HG02678 (cell line): ENCODE measurements around the gene KCNT2.
"Not testable (repeated sequence)": the region's sequence is repeated elsewhere in the genome, so short reads cannot be mapped to it uniquely, and the experiment has no call there.

Source experiments
- ATAC-seq: cut with Tn5 transposase; IDR thresholded peaks from one replicate; pipeline ENCODE4 v1.9.1; 2021; ENCODE audit warnings: mild to moderate bottlenecking, moderate library complexity; ENCODE audit not compliant: unreplicated experiment

KCNT2 gene

GRCh38 chr1:196517193-196517592 lies 91.0 kb downstream of the KCNT2 start:
- no peak for ATAC-seq

DNA sequence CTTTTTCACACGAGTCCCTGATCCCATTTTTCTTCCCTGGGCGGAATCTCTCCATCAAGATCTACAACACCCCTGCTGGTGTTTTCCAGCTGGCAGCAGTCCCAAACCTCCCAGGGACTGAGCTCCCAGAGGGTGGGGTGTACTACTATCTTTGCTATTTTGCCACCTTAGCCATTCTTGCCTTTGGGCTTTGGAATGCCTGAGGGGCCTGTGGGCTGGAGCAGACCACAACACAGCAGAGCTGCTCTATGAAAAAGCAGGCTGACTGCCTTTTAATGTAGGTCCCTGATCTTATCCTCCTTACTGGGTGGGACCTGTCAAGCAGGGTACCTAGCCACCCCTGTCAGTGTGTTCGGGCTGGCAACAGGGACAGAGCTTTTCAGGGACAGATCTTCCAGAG lies 91.9 kb downstream of the KCNT2 start:
- no peak for ATAC-seq

DNA sequence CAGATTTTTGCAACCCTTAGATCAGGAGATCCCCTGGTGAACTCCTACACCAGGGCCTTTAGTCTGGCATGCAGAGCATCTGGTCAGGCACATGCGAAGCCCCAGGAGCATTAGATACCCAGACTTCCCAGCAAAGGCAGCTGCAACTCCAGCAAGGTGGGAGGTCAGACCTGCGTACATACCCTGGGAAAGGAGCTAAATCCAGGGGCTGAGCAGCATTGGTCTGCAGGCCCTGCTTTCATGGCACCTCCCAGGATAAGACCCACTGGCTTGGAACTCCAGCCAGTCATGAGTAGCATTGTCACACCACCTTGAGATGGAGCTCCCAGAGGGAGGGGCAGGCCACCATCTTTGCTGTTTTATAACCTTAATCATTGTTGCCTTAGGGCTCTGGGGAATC lies 92.3 kb downstream of the KCNT2 start:
- no peak for ATAC-seq

DNA sequence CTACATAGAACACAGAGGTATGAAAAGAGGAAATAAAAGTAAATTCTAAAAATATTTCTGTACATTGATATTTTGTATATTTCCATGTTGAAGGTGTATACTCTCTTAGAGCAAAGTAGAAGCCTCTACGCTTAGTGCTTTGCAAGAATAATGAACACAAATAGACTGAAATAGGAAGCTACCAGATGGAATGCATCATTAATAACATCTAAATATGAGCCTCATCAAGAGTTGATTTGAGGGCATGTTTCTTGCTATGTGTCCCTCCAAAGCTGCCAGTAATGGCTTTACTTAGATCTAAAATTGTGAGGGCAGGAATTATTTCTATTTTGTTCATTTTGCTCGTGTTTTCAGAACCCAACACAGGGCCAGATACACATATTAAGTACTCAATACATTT lies 94.4 kb downstream of the KCNT2 start:
- no peak for ATAC-seq

GRCh38 chr1:196510451-196510850 lies 97.8 kb downstream of the KCNT2 start:
- ATAC-seq = no peak

DNA sequence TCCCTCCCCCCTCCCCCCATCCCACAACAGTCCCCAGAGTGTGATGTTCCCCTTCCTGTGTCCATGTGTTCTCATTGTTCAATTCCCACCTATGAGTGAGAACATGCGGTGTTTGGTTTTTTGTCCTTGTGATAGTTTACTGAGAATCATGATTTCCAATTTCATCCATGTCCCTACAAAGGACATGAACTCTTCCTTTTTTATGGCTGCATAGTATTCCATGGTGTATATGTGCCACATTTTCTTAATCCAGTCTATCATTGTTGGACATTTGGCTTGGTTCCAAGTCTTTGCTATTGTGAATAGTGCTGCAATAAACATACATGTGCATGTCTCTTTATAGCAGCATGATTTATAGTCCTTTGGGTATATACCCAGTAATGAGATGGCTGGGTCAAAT lies 104.0 kb downstream of the KCNT2 start:
- not testable (repeated sequence) for ATAC-seq

DNA sequence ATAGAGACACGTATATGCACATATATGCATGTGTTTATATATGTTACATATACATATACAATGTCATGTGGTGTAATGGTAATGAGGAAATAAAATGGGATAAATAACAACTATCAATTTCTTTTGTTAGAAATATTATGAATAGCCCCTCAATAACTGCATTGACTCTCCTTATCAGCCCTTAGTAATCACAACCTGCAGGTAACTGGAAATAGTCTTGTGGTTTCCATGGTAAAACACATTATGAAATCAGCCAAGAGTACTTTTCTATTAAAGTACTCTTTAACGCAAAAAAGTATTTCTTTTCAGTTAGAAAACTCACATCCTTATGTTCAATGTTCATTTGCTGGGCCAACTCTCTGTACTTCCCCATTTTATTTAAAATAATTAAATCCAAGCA lies 105.8 kb downstream of the KCNT2 start:
- ATAC-seq = no peak

DNA sequence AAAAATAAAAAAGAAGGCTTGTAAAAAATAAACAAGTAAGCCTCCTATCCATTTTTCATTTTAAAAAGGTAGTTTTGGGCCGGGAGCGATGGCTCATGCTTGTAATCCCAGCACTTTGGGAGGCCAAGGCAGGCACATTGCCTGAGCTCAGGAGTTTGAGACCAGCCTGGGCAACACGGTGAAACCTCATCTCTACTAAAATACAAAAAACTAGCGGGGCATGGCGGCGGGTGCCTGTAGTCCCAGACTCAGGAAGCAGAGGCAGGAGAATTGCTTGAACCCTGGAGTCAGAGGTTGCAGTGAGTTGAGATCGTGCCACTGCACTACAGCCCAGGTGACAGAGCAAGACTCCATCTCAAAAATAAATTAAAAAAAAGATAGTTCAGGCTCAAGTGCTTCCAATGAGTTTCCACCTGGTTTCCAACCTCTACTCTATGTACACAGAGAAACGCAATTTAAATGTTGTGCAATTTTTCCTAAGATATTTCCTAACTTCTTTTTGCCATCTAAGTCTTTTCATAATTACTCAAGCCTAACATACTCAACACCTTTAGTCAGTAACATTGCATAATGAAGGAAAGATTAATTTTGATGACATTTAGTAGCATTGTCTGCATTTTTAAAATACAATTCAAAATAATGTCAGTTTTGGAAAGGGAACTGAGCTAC lies 106.3 kb downstream of the KCNT2 start:
- no peak for ATAC-seq

DNA sequence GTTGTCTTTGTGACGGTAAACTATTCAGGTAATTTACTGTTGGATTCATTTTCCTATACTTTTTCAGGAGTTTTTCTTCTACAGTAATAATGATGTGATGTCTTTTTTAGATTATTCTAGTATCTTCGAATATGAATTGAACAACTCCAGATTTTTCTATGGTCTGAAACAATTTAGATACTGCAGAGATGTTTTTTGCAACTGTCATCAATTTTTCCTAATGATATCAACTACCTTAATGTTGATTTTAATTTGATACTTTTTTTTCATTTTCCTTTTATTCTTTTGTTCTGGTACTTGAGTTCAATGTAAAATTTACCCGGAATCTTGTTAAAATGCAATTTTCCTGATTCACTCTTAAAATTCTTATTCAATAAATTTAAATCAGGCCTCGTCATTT lies 110.4 kb downstream of the KCNT2 start:
- no peak for ATAC-seq

DNA sequence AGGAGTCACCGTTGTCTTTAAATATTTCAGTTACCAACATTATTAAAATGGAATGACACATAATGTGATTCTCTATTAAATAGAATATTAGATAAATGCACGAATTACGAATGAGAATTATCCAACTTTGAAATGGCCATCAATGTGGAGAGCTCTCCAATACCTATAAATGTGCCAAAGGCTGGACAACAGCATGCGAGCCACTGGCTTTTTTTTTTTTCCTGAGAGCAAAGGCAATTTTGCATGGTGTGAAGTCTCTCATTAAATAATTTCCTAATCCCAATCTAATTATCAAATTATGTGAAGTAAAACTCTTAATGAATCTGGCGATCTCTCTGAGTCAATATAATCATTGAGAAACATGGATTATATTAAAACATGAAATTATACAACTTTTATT lies 113.5 kb downstream of the KCNT2 start:
- ATAC-seq = no peak

- no peak for ATAC-seq
These were observed 114.4 kb downstream of the KCNT2 start for GRCh38 chr1:196493881-196494280.

- ATAC-seq = no peak
These were observed 119.7 kb downstream of the KCNT2 start for GRCh38 chr1:196488579-196488978.

- no peak for ATAC-seq
These were observed 121.9 kb downstream of the KCNT2 start for GRCh38 chr1:196486346-196486745.

DNA sequence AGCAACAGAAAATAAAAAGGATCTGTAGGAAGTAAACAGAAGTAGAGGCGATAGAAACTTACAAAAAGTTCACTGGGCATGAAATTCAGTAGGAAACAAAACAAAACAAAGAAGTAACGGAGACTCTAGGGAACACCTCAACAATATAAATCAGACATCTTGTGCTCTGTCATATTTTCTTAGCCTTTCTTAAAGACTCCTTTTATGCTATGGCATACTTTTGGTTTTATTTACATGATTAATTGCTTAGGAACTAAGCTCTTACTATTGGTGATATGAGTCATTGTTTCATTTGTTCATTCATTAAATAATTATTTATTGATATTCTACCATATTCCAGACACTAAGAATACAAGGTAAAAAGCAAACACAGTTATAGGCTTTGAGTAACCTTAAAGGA lies 126.6 kb downstream of the KCNT2 start:
- ATAC-seq = no peak

DNA sequence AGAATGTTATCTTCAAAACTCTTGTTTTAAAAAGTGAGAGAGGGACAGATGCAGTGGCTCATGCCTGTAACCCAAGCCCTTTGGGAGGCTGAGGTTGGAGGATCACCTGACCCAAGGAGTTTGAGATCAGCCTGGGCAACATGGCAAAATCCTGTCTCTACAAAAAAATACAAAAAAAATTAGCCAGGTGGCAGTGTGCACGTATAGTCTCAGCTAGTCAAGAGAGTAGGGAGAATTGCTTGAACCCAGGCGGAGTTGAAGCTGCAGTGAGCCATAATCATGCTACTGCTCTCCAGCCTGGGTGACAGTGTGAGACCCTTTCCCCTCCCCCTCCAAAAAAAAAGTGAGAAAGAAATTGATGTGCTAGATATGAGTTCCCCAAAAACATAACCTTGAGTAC lies 131.0 kb downstream of the KCNT2 start:
- ATAC-seq = no peak

DNA sequence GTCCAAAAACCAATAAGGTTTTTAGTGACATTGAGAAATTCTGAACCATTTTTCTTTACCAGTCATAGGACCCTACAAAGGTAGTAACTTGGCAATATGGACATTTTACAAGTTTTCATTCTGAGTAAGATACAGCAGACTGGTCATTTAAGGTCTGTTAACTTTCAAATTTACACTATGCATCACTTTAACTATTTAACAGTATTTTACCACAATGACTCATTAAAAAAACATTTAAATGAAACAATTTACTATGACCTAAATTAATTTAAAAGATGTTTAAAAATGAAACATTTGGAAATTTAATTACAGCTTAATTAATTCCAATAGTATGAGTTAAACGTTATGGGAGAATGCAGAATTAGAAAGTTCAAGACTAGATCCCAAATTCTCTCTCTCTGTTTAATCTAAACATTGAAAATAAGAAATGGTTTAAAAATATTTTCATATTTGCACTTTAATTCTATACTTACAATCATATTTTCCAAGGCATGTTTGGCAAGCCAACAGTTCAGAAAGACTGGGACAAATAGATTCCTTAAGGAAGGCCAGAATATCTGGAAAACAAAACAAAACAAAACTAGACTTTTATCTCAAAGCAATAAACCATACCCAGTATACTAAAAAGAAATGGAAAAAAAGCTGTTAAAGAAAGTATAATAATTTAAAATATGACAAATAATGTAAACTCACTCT lies 140.9 kb downstream of the KCNT2 start:
- no peak for ATAC-seq

- no peak for ATAC-seq
These were observed 141.6 kb downstream of the KCNT2 start for GRCh38 chr1:196466654-196467053.

- ATAC-seq = no peak
These were observed 142.1 kb downstream of the KCNT2 start for GRCh38 chr1:196466166-196466565.

- no peak for ATAC-seq
These were observed 143.7 kb downstream of the KCNT2 start for GRCh38 chr1:196464480-196464941.

- no peak for ATAC-seq
These were observed 146.2 kb downstream of the KCNT2 start for GRCh38 chr1:196462086-196462485.

- ATAC-seq = no peak
These were observed 146.7 kb downstream of the KCNT2 start for GRCh38 chr1:196461521-196461920.

GRCh38 chr1:196459383-196459782 lies 148.9 kb downstream of the KCNT2 start:
- ATAC-seq = no peak

- no peak for ATAC-seq
These were observed 153.4 kb downstream of the KCNT2 start for GRCh38 chr1:196454792-196455191.
